HEK293 (cell line): ENCODE data around the gene AMZ2.
A peak's percentile ranks its signal among the peaks of the same experiment; 100 is the strongest.

ENCODE experiments used
- GLI4 ChIP-seq: fragments of 450-650 bp; formaldehyde crosslinking; IDR thresholded peaks from 2 replicates; pipeline ENCODE4 v1.5.1; 2016; ENCODE audit warnings: missing biosample characterization, missing genetic modification characterization
- KLF16 ChIP-seq: fragments of 450-650 bp; formaldehyde crosslinking; IDR thresholded peaks from 2 replicates; pipeline ENCODE4 v1.5.1; 2017; ENCODE audit warnings: missing biosample characterization, missing genetic modification characterization
- KLF17 ChIP-seq: fragments of 450-650 bp; formaldehyde crosslinking; IDR thresholded peaks from 2 replicates; pipeline ENCODE4 v1.5.1; 2016; ENCODE audit warnings: missing biosample characterization, missing genetic modification characterization
- KLF9 ChIP-seq: fragments of 450-650 bp; formaldehyde crosslinking; IDR thresholded peaks from 2 replicates; pipeline ENCODE4 v1.5.1; 2016; ENCODE audit warnings: missing biosample characterization, missing genetic modification characterization, low read depth
- SALL2 ChIP-seq: fragments of 450-650 bp; formaldehyde crosslinking; IDR thresholded peaks from 2 replicates; pipeline ENCODE4 v1.5.0; 2017; ENCODE audit warnings: missing biosample characterization, mild to moderate bottlenecking, missing genetic modification characterization, borderline replicate concordance
- SP3 ChIP-seq: fragments of 450-650 bp; formaldehyde crosslinking; IDR thresholded peaks from 2 replicates; pipeline ENCODE4 v1.5.1; 2016; ENCODE audit warnings: missing biosample characterization, missing genetic modification characterization
- ZBTB21 ChIP-seq: fragments of 450-650 bp; formaldehyde crosslinking; IDR thresholded peaks from 2 replicates; pipeline ENCODE4 v1.5.1; 2017; ENCODE audit warnings: missing biosample characterization, missing genetic modification characterization
- ZBTB8A ChIP-seq: fragments of 450-650 bp; formaldehyde crosslinking; IDR thresholded peaks from 2 replicates; pipeline ENCODE4 v1.5.1; 2016; ENCODE audit warnings: missing biosample characterization, missing genetic modification characterization
- ZFP37 ChIP-seq: fragments of 450-650 bp; formaldehyde crosslinking; IDR thresholded peaks from 2 replicates; pipeline ENCODE4 v1.5.1; 2016; ENCODE audit warnings: missing biosample characterization, missing genetic modification characterization
- ZIC2 ChIP-seq: fragments of 450-650 bp; formaldehyde crosslinking; IDR thresholded peaks from 2 replicates; pipeline ENCODE4 v1.5.1; 2016; ENCODE audit warnings: missing biosample characterization, missing genetic modification characterization
- ZNF112 ChIP-seq: fragments of 450-650 bp; formaldehyde crosslinking; IDR thresholded peaks from 2 replicates; pipeline ENCODE4 v1.5.0; 2017; ENCODE audit warnings: missing biosample characterization, missing genetic modification characterization
- ZNF132 ChIP-seq: fragments of 450-650 bp; formaldehyde crosslinking; IDR thresholded peaks from 2 replicates; pipeline ENCODE4 v1.5.1; 2017; ENCODE audit warnings: missing biosample characterization, missing genetic modification characterization, borderline replicate concordance
- ZNF146 ChIP-seq: fragments of 450-650 bp; formaldehyde crosslinking; IDR thresholded peaks from 2 replicates; pipeline ENCODE4 v1.5.1; 2016; ENCODE audit warnings: missing biosample characterization, missing genetic modification characterization
- ZNF239 ChIP-seq: fragments of 450-650 bp; formaldehyde crosslinking; IDR thresholded peaks from 2 replicates; pipeline ENCODE4 v1.5.1; 2016; ENCODE audit warnings: missing biosample characterization, missing genetic modification characterization
- ZNF248 ChIP-seq: fragments of 450-650 bp; formaldehyde crosslinking; IDR thresholded peaks from 2 replicates; pipeline ENCODE4 v1.5.1; 2017; ENCODE audit warnings: missing biosample characterization, missing genetic modification characterization
- ZNF274 ChIP-seq, 2 experiments: fragments of 200-500 bp in 1 of 2; fragments of 450-650 bp in 1 of 2; sonication (Bioruptor generic) in 1 of 2; formaldehyde crosslinking in 1 of 2; IDR thresholded peaks; 2 replicates each; pipeline versions ENCODE4 v1.5.1 to v1.6.1; 2014 to 2016; ENCODE audit warnings: borderline replicate concordance in 1 of 2, inconsistent platforms in 1 of 2, low read length in 1 of 2, missing biosample characterization in 1 of 2, missing genetic modification characterization in 1 of 2
- ZNF335 ChIP-seq: fragments of 450-650 bp; formaldehyde crosslinking; conservative IDR thresholded peaks from 2 replicates; pipeline ENCODE4 v1.5.1; 2016; ENCODE audit warnings: missing biosample characterization, missing genetic modification characterization
- ZNF398 ChIP-seq: fragments of 450-650 bp; formaldehyde crosslinking; IDR thresholded peaks from 2 replicates; pipeline ENCODE4 v1.5.1; 2017; ENCODE audit warnings: missing biosample characterization, missing genetic modification characterization
- ZNF426 ChIP-seq: fragments of 450-650 bp; formaldehyde crosslinking; IDR thresholded peaks from 2 replicates; pipeline ENCODE4 v1.5.1; 2017; ENCODE audit warnings: missing biosample characterization, missing genetic modification characterization, mild to moderate bottlenecking, inconsistent platforms, moderate library complexity
- ZNF48 ChIP-seq: fragments of 450-650 bp; formaldehyde crosslinking; IDR thresholded peaks from 2 replicates; pipeline ENCODE4 v1.5.1; 2016; ENCODE audit warnings: missing biosample characterization, missing genetic modification characterization
- ZNF488 ChIP-seq: fragments of 450-650 bp; formaldehyde crosslinking; IDR thresholded peaks from 2 replicates; pipeline ENCODE4 v1.5.1; 2016; ENCODE audit warnings: missing biosample characterization, missing genetic modification characterization
- ZNF548 ChIP-seq: fragments of 450-650 bp; formaldehyde crosslinking; IDR thresholded peaks from 2 replicates; pipeline ENCODE4 v1.5.1; 2016; ENCODE audit warnings: missing biosample characterization, missing genetic modification characterization
- ZNF560 ChIP-seq: fragments of 450-650 bp; formaldehyde crosslinking; IDR thresholded peaks from 2 replicates; pipeline ENCODE4 v1.5.1; 2017; ENCODE audit warnings: missing biosample characterization, missing genetic modification characterization, borderline replicate concordance
- ZNF561 ChIP-seq: fragments of 450-650 bp; IDR thresholded peaks from 2 replicates; pipeline ENCODE4 v1.5.1; 2018; ENCODE audit warnings: missing biosample characterization, missing genetic modification characterization, borderline replicate concordance
- ZNF654 ChIP-seq: fragments of 450-650 bp; formaldehyde crosslinking; IDR thresholded peaks from 2 replicates; pipeline ENCODE4 v1.5.1; 2016; ENCODE audit warnings: low read depth, missing biosample characterization, missing genetic modification characterization
- ZNF677 ChIP-seq: fragments of 450-650 bp; IDR thresholded peaks from 2 replicates; pipeline ENCODE4 v1.5.0; 2018; ENCODE audit warnings: missing biosample characterization, mild to moderate bottlenecking, missing genetic modification characterization, moderate library complexity
- ZNF707 ChIP-seq: fragments of 450-650 bp; formaldehyde crosslinking; IDR thresholded peaks from 2 replicates; pipeline ENCODE4 v1.5.1; 2016; ENCODE audit warnings: missing biosample characterization, missing genetic modification characterization
- ZNF747 ChIP-seq: fragments of 450-650 bp; formaldehyde crosslinking; IDR thresholded peaks from 2 replicates; pipeline ENCODE4 v1.5.1; 2016; ENCODE audit warnings: missing biosample characterization, missing genetic modification characterization
- ZNF76 ChIP-seq: fragments of 450-650 bp; formaldehyde crosslinking; IDR thresholded peaks from 2 replicates; pipeline ENCODE4; 2016; ENCODE audit warnings: low read depth, missing biosample characterization, missing genetic modification characterization, borderline replicate concordance
- ZNF777 ChIP-seq: fragments of 450-650 bp; formaldehyde crosslinking; IDR thresholded peaks from 2 replicates; pipeline ENCODE4 v1.5.1; 2017; ENCODE audit warnings: missing biosample characterization, missing genetic modification characterization, borderline replicate concordance
- ZNF830 ChIP-seq: fragments of 450-650 bp; IDR thresholded peaks from 2 replicates; pipeline ENCODE4 v1.5.0; 2018; ENCODE audit warnings: missing biosample characterization, missing genetic modification characterization, low read depth, mild to moderate bottlenecking, moderate library complexity
- ZNF837 ChIP-seq: fragments of 450-650 bp; formaldehyde crosslinking; IDR thresholded peaks from 2 replicates; pipeline ENCODE4 v1.5.1; 2016; ENCODE audit warnings: missing biosample characterization, missing genetic modification characterization
- ZSCAN23 ChIP-seq: fragments of 450-650 bp; formaldehyde crosslinking; IDR thresholded peaks from 2 replicates; pipeline ENCODE4 v1.5.1; 2016; ENCODE audit warnings: missing biosample characterization, missing genetic modification characterization
- TF ChIP-seq, protein P1 (sequence below): fragments of 450-650 bp; formaldehyde crosslinking; IDR thresholded peaks from 2 replicates; pipeline ENCODE4 v1.5.1; 2016; ENCODE audit warnings: missing biosample characterization, missing genetic modification characterization
- TF ChIP-seq, protein P2 (sequence below): fragments of 450-650 bp; formaldehyde crosslinking; IDR thresholded peaks from 2 replicates; pipeline ENCODE4 v1.5.1; 2017; ENCODE audit warnings: missing biosample characterization, missing genetic modification characterization

The AMZ2 gene

DNA sequence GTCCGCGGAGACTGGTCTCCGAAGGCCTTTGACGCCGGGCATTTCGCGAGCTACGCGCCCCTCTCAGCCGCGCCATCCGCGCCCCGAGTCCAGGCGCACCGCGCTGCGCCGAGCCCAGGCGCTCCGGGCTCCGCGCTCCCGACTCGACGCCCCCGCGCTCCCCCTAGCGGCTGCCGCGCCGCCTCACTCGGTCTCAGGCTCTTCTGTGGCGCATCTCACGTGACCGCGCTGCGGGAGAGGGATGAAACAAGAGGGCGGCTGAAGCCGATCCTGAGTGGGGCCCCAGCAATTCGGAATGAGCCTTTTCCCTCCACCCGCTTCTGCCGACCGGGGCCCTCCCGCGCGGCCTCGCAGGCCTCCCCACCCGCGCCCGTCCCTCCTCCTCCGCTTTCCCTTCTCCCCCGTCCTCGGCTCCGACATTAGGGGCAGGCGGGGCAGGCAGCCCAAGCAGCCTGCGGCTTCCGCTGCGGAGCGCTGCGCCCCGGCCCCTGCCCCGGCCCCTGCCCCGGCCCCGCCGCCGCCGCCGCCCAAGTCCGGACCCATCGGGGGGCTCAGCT is 42.5 kb upstream of the AMZ2 start (continued):
- TF ChIP-seq ZNF426 (tag by site-specific recombination) = no peak
- no peak for TF ChIP-seq ZNF239 (tag by site-specific recombination)
- TF ChIP-seq SALL2 = no peak
- TF ChIP-seq ZNF561 = no peak; the same call in 1 of the 2 replicates
- no peak; the same call in 1 of the 2 replicates for TF ChIP-seq KLF9
- 0 out of 2 replicates have a peak, but pooled peaks have one; percentile 19 for TF ChIP-seq ZBTB21 (tag by site-specific recombination)
- TF ChIP-seq ZNF132 (tag by site-specific recombination) = no peak
- peak; percentile 72; the same call in 1 of the 2 replicates for TF ChIP-seq ZSCAN23 (tag by site-specific recombination)
- TF ChIP-seq ZIC2 (tag by site-specific recombination) = peak; percentile 77
- TF ChIP-seq ZNF146 (tag by site-specific recombination) = 0 out of 2 replicates have a peak, but pooled peaks have one; percentile 16
- TF ChIP-seq ZNF398 (tag by site-specific recombination) = peak; percentile 88
- TF ChIP-seq ZNF830 (tag by site-specific recombination) = no peak
- TF ChIP-seq ZNF335 (tag by site-specific recombination) = peak; percentile 99
- no peak for TF ChIP-seq ZNF548 (tag by site-specific recombination)
- TF ChIP-seq ZNF777 (tag by site-specific recombination) = no peak
- TF ChIP-seq ZFP37 (tag by site-specific recombination) = no peak
- TF ChIP-seq, protein P1, sequence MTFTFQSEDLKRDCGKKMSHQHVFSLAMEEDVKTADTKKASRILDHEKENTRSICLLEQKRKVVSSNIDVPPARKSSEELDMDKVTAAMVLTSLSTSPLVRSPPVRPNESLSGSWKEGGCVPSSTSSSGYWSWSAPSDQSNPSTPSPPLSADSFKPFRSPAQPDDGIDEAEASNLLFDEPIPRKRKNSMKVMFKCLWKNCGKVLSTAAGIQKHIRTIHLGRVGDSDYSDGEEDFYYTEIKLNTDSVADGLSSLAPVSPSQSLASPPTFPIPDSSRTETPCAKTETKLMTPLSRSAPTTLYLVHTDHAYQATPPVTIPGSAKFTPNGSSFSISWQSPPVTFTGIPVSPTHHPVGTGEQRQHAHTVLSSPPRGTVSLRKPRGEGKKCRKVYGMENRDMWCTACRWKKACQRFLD (tag by site-specific recombination) = no peak
- no peak for TF ChIP-seq ZNF48 (tag by site-specific recombination)
- TF ChIP-seq ZNF837 (tag by site-specific recombination) = no peak
- TF ChIP-seq ZNF747 (tag by site-specific recombination) = no peak
- no peak for TF ChIP-seq ZNF248 (tag by site-specific recombination)
- TF ChIP-seq ZNF560 = no peak
- TF ChIP-seq ZNF488 = no peak
- TF ChIP-seq ZBTB8A (tag by site-specific recombination) = peak; percentile 80
- peak; percentile 46 for TF ChIP-seq SP3 (tag by site-specific recombination)
- peak; percentile 60 for TF ChIP-seq ZNF677 (tag by site-specific recombination)
- no peak for TF ChIP-seq ZNF274 (IDR thresholded peaks at IDR 0.05; ENCODE audit: low read length)
- TF ChIP-seq ZNF274 (tag by site-specific recombination; IDR thresholded peaks at IDR 0.05; ENCODE audit: borderline replicate concordance) = no peak
- TF ChIP-seq ZNF654 (tag by site-specific recombination) = no peak
- no peak for TF ChIP-seq GLI4
- peak; percentile 86 for TF ChIP-seq KLF16 (tag by site-specific recombination)
- no peak for TF ChIP-seq ZNF707 (tag by site-specific recombination)
- peak; percentile 79; the same call in 1 of the 2 replicates for TF ChIP-seq KLF17 (tag by site-specific recombination)
- peak; percentile 77; the same call in 1 of the 2 replicates for TF ChIP-seq ZNF76 (tag by site-specific recombination)
- TF ChIP-seq, protein P2, sequence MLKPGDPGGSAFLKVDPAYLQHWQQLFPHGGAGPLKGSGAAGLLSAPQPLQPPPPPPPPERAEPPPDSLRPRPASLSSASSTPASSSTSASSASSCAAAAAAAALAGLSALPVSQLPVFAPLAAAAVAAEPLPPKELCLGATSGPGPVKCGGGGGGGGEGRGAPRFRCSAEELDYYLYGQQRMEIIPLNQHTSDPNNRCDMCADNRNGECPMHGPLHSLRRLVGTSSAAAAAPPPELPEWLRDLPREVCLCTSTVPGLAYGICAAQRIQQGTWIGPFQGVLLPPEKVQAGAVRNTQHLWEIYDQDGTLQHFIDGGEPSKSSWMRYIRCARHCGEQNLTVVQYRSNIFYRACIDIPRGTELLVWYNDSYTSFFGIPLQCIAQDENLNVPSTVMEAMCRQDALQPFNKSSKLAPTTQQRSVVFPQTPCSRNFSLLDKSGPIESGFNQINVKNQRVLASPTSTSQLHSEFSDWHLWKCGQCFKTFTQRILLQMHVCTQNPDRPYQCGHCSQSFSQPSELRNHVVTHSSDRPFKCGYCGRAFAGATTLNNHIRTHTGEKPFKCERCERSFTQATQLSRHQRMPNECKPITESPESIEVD (tag by site-specific recombination) = no peak
- TF ChIP-seq ZNF112 (tag by site-specific recombination) = no peak
